Effector memory CD8-positive, alpha-beta T cell (primary cell): ENCODE results near the gene DARS2.
A peak's percentile ranks its signal among the peaks of the same experiment; 100 is the strongest.

Experiments used
- ATAC-seq: fragments of 150-1000 bp; cut with Tn5 transposase; replicated peaks from 2 replicates; pipeline ENCODE4 v1.10.0; 2021; ENCODE audit warnings: mild to moderate bottlenecking, moderate library complexity
- DNase-seq, 3 experiments: peaks; one replicate each; pipeline ENCODE4 v3.0.0; 2021
- H3K27ac Mint-ChIP-seq, 2 donors: one replicate each; pipeline ENCODE4 v1.8.0; 2022; ENCODE audit warnings: mild to moderate bottlenecking in 2 of 2, mixed read lengths in 2 of 2, moderate library complexity in 2 of 2
- H3K27me3 Mint-ChIP-seq, 2 donors: one replicate each; pipeline ENCODE4 v1.8.0; 2022; ENCODE audit warnings: mixed read lengths in 2 of 2
- H3K36me3 Mint-ChIP-seq: one replicate; pipeline ENCODE4 v1.8.0; 2022; ENCODE audit warnings: mild to moderate bottlenecking, moderate library complexity, mixed read lengths; ENCODE audit not compliant: insufficient read depth
- H3K4me1 Mint-ChIP-seq, 2 donors: one replicate each; pipeline ENCODE4 v1.8.0; 2022; ENCODE audit warnings: low read depth in 2 of 2, mixed read lengths in 2 of 2
- H3K4me3 Mint-ChIP-seq, 2 donors: one replicate each; pipeline ENCODE4 v1.8.0; 2022; ENCODE audit warnings: mild to moderate bottlenecking in 2 of 2, mixed read lengths in 2 of 2, moderate library complexity in 2 of 2
- H3K9me3 Mint-ChIP-seq, 2 donors: one replicate each; pipeline ENCODE4 v1.8.0; 2022; ENCODE audit warnings: mixed read lengths in 2 of 2

Gene DARS2

DNA sequence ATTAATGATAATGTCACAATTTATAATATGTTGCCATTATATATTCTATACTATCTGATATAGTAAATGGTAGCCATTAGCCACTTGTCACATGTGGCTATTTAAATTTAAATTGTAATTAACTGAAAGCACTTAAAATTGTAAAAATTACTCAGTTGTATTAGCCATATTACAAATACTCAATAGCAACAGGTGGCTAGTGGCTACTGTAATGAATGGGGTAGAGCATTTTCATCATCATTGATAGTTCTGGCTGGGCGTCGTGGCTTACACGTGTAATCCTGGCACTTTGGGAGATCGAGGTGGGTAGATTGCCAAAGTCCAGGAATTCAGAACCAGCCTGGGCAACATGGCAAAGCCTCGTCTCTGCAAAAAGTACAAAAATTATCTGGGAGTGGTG lies 60.2 kb downstream of the DARS2 start:
- Mint-ChIP-seq H3K9me3 (no peaks in the 10 kb centered on the region), H3K4me3 (no peak overlapping the region), H3K4me1 (peaks cover 23 to 26% of the 10 kb centered on the region in 2 donors), H3K27ac (peak overlapping the region in 1 of 2 donors; percentile 87), H3K27me3 (no peaks in the 10 kb centered on the region), H3K36me3 (peaks cover 21% of the 10 kb centered on the region)
- DNase-seq: no peak
- no peak for ATAC-seq

- H3K27me3 Mint-ChIP-seq: no peaks in the 10 kb centered on the region
- peak overlapping the region; percentile 39 to 56 for H3K4me3 Mint-ChIP-seq
- peaks cover 23 to 39% of the 10 kb centered on the region in 2 donors for H3K4me1 Mint-ChIP-seq
- H3K27ac Mint-ChIP-seq: peak overlapping the region; percentile 50 to 87
- H3K36me3 Mint-ChIP-seq: peaks cover 24% of the 10 kb centered on the region
- peak; percentile 79 for ATAC-seq
- no peak for DNase-seq
- no peaks in the 10 kb centered on the region for H3K9me3 Mint-ChIP-seq
Measured at GRCh38 chr1:173886746-173887611, 62.5 kb downstream of the DARS2 start.

DNA sequence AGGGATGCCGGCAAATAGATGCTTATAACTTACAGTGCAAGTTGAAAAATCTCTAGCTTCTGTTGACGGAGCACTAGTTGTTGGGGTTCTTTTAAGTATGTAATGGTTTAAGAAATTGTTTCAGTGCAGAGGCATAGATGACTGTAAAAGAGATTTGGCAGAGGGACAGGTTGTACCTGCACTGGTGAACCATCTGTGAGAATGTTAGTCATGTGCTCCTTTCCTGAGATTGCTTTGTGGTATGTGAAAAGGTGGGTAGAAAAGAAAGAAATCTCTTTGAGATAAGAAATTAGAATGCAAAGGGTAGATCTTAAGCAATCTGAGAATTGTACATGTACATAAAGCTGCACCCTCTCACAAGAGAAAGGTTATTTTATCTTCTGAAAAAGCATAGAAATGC lies 63.2 kb downstream of the DARS2 start:
- H3K4me1 Mint-ChIP-seq: peaks cover 23 to 45% of the 10 kb centered on the region in 2 donors
- ATAC-seq (no peak), DNase-seq (no peak)
- H3K27me3 Mint-ChIP-seq: no peaks in the 10 kb centered on the region
- peaks cover 21% of the 10 kb centered on the region for H3K36me3 Mint-ChIP-seq
- peak overlapping the region in 1 of 2 donors; percentile 56 for H3K4me3 Mint-ChIP-seq
- H3K9me3 Mint-ChIP-seq: no peaks in the 10 kb centered on the region
- peak overlapping the region; percentile 50 to 87 for H3K27ac Mint-ChIP-seq

DNA sequence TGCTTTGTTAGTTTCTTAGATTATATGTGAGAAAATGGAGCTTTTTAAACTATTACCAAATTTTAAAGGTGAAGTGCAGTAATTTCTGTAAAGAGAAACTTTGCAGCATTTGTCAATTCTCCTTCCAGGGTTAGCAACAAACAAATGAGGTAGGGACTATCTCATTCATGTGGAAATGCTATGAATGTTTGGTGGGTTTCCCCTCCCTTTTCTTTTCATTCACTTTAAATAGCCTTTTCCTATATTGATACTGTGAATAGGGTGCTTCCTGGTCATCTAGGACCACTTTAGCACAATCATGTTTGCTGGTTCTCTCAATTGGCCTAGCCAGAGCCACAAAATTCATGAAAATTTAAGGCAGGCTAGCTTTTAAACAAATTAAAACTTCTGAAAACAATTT lies 64.3 kb downstream of the DARS2 start:
- H3K27ac Mint-ChIP-seq: no peak overlapping the region
- H3K9me3 Mint-ChIP-seq: no peaks in the 10 kb centered on the region
- H3K36me3 Mint-ChIP-seq: peaks cover 21% of the 10 kb centered on the region
- no peak for DNase-seq
- H3K27me3 Mint-ChIP-seq: no peaks in the 10 kb centered on the region
- H3K4me1 Mint-ChIP-seq: peaks cover 23 to 47% of the 10 kb centered on the region in 2 donors
- no peak overlapping the region for H3K4me3 Mint-ChIP-seq
- ATAC-seq: no peak

DNA sequence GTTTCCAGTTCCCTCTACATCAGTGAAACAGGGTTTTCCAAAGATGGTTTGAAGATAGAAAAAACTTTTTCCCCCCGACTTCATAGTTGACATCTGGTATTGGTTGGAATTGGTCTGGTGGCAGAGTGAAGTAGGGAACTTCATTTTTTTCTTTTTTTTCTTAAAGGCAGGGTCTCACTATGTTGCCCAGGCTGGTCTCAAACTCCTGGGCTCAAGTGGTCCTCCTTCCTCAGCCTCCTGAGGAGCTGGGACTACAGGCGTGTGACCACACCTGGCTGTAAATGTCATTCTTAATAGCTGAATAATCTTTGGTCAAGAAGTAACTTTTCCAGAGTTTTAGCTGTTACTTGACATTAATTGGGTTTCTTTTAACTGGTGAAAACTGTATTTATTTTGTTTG lies 65.4 kb downstream of the DARS2 start:
- DNase-seq: no peak
- H3K9me3 Mint-ChIP-seq: no peaks in the 10 kb centered on the region
- no peak for ATAC-seq
- no peaks in the 10 kb centered on the region for H3K27me3 Mint-ChIP-seq
- H3K27ac Mint-ChIP-seq: no peak overlapping the region
- H3K36me3 Mint-ChIP-seq: peaks cover 19% of the 10 kb centered on the region
- peaks cover 23 to 47% of the 10 kb centered on the region in 2 donors for H3K4me1 Mint-ChIP-seq
- H3K4me3 Mint-ChIP-seq: no peak overlapping the region

- no peaks in the 10 kb centered on the region for H3K9me3 Mint-ChIP-seq
- peaks cover 5% of the 10 kb centered on the region for H3K36me3 Mint-ChIP-seq
- no peak for ATAC-seq
- no peak for DNase-seq
- no peak overlapping the region for H3K27ac Mint-ChIP-seq
- H3K4me3 Mint-ChIP-seq: no peak overlapping the region
- no peaks in the 10 kb centered on the region for H3K27me3 Mint-ChIP-seq
- peaks cover 1 to 25% of the 10 kb centered on the region in 2 donors for H3K4me1 Mint-ChIP-seq
Measured at GRCh38 chr1:173893611-173894010, 69.1 kb downstream of the DARS2 start.

- Mint-ChIP-seq H3K36me3 (peaks cover 5% of the 10 kb centered on the region), H3K27ac (no peak overlapping the region)
Measured at GRCh38 chr1:173894189-173894588, 69.7 kb downstream of the DARS2 start.

GRCh38 chr1:173900427-173900826 lies 76.0 kb downstream of the DARS2 start:
- Mint-ChIP-seq H3K36me3 (no peaks in the 10 kb centered on the region), H3K9me3 (no peaks in the 10 kb centered on the region), H3K4me3 (no peak overlapping the region), H3K4me1 (no peaks in the 10 kb centered on the region), H3K27me3 (no peaks in the 10 kb centered on the region), H3K27ac (peak overlapping the region in 1 of 2 donors; percentile 82)
- ATAC-seq: no peak
- DNase-seq: no peak

More at GRCh38 chr1:173894189-173894588, 69.7 kb downstream of the DARS2 start:
- no peak for DNase-seq
- peaks cover 1 to 25% of the 10 kb centered on the region in 2 donors for H3K4me1 Mint-ChIP-seq
- no peaks in the 10 kb centered on the region for H3K9me3 Mint-ChIP-seq
- no peaks in the 10 kb centered on the region for H3K27me3 Mint-ChIP-seq
- no peak for ATAC-seq
- H3K4me3 Mint-ChIP-seq: no peak overlapping the region

DNA sequence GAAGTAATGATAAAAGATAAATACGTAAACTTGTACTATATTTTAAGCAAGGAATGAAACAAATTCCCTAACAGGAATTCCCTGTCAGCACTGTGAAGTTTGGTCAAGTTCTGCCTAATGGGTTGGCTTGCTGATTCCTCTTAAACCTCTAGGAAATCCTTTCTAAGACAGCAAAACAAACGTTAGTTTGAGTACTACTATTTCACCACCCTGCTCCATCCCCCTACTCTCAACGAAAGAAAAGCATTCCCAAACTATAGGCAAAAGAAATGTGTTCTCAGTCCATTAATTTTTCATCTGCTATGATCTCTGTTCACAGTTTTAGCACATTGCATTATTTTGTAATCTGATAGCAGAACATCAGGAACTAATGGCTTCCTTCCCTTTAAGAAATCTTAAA lies 76.5 kb downstream of the DARS2 start:
- Mint-ChIP-seq H3K4me1 (no peaks in the 10 kb centered on the region), H3K27me3 (no peaks in the 10 kb centered on the region), H3K4me3 (no peak overlapping the region), H3K9me3 (no peaks in the 10 kb centered on the region), H3K27ac (peak overlapping the region in 1 of 2 donors; percentile 49), H3K36me3 (no peaks in the 10 kb centered on the region)
- ATAC-seq (no peak), DNase-seq (no peak)

DNA sequence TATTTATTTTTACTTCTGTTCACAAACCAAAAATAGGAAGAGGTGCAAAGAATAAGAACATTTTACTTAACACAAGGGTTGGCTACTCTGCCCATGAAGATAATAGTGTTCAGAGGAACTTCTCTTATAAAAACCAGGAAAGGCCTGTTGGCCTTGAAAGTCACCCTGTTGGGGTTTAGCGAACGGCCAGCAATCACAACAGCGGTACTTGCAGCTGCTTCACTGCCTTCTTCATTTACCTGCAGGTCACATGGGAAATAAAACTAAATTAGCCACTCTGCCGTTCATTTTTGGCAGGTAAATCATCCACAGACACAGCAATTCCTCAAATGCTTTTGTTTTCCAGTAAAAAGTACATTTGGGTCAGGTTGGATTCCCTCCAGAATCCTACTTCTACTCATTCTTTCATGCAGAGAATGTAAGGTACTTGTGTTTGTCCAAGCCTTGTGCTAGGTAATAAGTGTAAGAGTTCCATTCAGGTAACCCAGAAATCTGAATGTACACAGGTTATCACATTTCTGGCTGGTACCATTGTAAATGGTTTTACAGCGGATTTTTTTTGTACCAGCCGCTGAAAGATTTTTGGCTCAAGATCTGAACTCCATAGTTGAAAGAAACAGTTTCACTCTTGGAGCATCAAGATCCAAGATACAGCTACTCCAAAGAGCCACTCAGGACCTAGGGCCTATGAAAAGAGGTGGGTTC lies 79.5 kb downstream of the DARS2 start:
- Mint-ChIP-seq H3K27ac (peak overlapping the region in 1 of 2 donors; percentile 45), H3K36me3 (no peaks in the 10 kb centered on the region), H3K9me3 (no peaks in the 10 kb centered on the region), H3K4me1 (no peaks in the 10 kb centered on the region), H3K27me3 (no peaks in the 10 kb centered on the region), H3K4me3 (no peak overlapping the region)
- ATAC-seq (no peak), DNase-seq (no peak)
